HepG2 (cell line): ENCODE measurements around the gene LAPTM4A. TPM values are rescaled to one million over a fixed set of nuclear protein-coding genes. Genes with fewer than 3 reads are reported as not detected.

Source experiments
- EP300 ChIP-seq, 3 experiments: sonication (generic) in 1 of 3; formaldehyde crosslinking in 1 of 3; IDR thresholded peaks; 2 replicates each; pipeline versions ENCODE4 v1.5.1 to v1.6.1; 2011 to 2020; ENCODE audit warnings: low read depth in 2 of 3, low read length in 2 of 3, borderline replicate concordance in 1 of 3, improper control_type of control experiment in 1 of 3, mild to moderate bottlenecking in 1 of 3, missing genetic modification reagents in 1 of 3, moderate library complexity in 1 of 3
- FOXK1 ChIP-seq: sonication (generic); formaldehyde crosslinking; IDR thresholded peaks from 2 replicates; pipeline ENCODE4 v1.4.0; 2020; ENCODE audit warnings: low read depth, missing genetic modification reagents, borderline replicate concordance
- KIAA2018 ChIP-seq: sonication (generic); formaldehyde crosslinking; IDR thresholded peaks from 2 replicates; pipeline ENCODE4 v1.5.0; 2020; ENCODE audit warnings: mild to moderate bottlenecking, missing genetic modification reagents, borderline replicate concordance
- NFIC ChIP-seq: IDR thresholded peaks from 2 replicates; pipeline ENCODE4 v1.6.1; 2012; ENCODE audit warnings: mild to moderate bottlenecking, low read length, inconsistent platforms
- POLR2AphosphoS5 ChIP-seq: IDR thresholded peaks from 2 replicates; pipeline ENCODE4 v1.6.1; 2012; ENCODE audit warnings: low read depth, low read length
- ZEB1 ChIP-seq: IDR thresholded peaks from 2 replicates; pipeline ENCODE4 v1.6.1; 2012; ENCODE audit warnings: mild to moderate bottlenecking, low read depth, inconsistent platforms; ENCODE audit not compliant: insufficient replicate concordance
- polyA plus RNA-seq, 8 experiments: library from polyadenylated mRNA; depleted of rRNA in 3 of 8; stranded (reverse) in 7 of 8; unstranded in 1 of 8; fragments of >200 nt; fragmentation: Illumina TruSeq in 4 of 8; extraction: Trizol in 4 of 8; gene quantifications; 2 replicates each; pipeline versions ENCODE4 v1.2.1 to v1.2.3, GENCODE V29; 2011 to 2016; ENCODE audit warnings: low read depth in 4 of 8, missing spikeins in 1 of 8, mixed read lengths in 1 of 8; ENCODE audit not compliant: insufficient read depth in 1 of 8
- total RNA-seq, 5 experiments: library from RNA; depleted of rRNA; stranded (reverse); fragments of >200 nt; fragmentation: Illumina TruSeq; extraction: Trizol; gene quantifications; 2 replicates each; pipeline ENCODE4 v1.2.3, GENCODE V29; 2016; ENCODE audit warnings: low read depth in 1 of 5

Gene LAPTM4A
- total and polyA plus RNA-seq, 2 of the 13 experiments (the other 11 are each of a cell fraction or from before 2014, with no cell fraction given): 116 to 558 TPM

GRCh38 chr2:20052229-20052851 lies 912 bp upstream of the LAPTM4A start (continued):
- 0 out of 2 replicates have a peak, but pooled peaks have one; percentile 18 for TF ChIP-seq FOXK1
- TF ChIP-seq KIAA2018 (CRISPR knock-in tag): 0 out of 2 replicates have a peak, but pooled peaks have one; percentile 8
- TF ChIP-seq NFIC: peak; percentile 13; the same call in 1 of the 2 replicates
- 0 out of 4 replicates have a peak, but pooled peaks of 1 of the 2 experiments have one; percentile 24 for TF ChIP-seq EP300 (IDR thresholded peaks at IDR 0.05; ENCODE audit: low read depth in 2 of 2, low read length in 2 of 2)
- TF ChIP-seq EP300 (CRISPR knock-in tag; IDR thresholded peaks at IDR 0.05; ENCODE audit: borderline replicate concordance): no peak
- 0 out of 2 replicates have a peak, but pooled peaks have one; percentile 29 for TF ChIP-seq POLR2AphosphoS5
- TF ChIP-seq ZEB1: peak; percentile 37
